CD4-positive, alpha-beta memory T cell (primary cell): Measurements from ENCODE around the gene GRAP2. TPM values are rescaled to one million over a fixed set of nuclear protein-coding genes. Genes with fewer than 3 reads are reported as not detected.
A peak's percentile ranks its signal among the peaks of the same experiment; 100 is the strongest.

ENCODE experiments used
- CTCF ChIA-PET: fragments of 350-600 bp; sonication (Branson Sonifier 250); formaldehyde crosslinking; loops from one replicate; lab custom pipeline; 2021; ENCODE audit warnings: inconsistent platforms; ENCODE audit not compliant: partially characterized antibody; lab: Charles Lee
- POLR2A ChIA-PET: fragments of 350-600 bp; sonication (Branson Sonifier 250); formaldehyde crosslinking; loops from one replicate; lab custom pipeline; 2021; ENCODE audit not compliant: partially characterized antibody; lab: Charles Lee
- DNase-seq, 5 donors: peaks; one replicate each; pipeline versions ENCODE4 v3.0.0 to v3.0.0-alpha.2; 2020 to 2022; ENCODE audit warnings: mixed read lengths in 1 of 5
- H3K27ac ChIP-seq: one replicate; pipeline ENCODE4 v1.7.0; 2013; ENCODE audit warnings: low read depth, low read length
- H3K27me3 ChIP-seq: 2 replicates; pipeline ENCODE4 v1.7.0; 2013; ENCODE audit warnings: mild to moderate bottlenecking, low read length, moderate library complexity; ENCODE audit not compliant: insufficient read depth
- H3K36me3 ChIP-seq: 2 replicates; pipeline ENCODE4 v1.7.0; 2013; ENCODE audit warnings: mild to moderate bottlenecking, low read length, moderate library complexity; ENCODE audit not compliant: insufficient read depth
- H3K4me1 ChIP-seq: 2 replicates; pipeline ENCODE4 v1.7.0; 2013; ENCODE audit warnings: mild to moderate bottlenecking, low read length, moderate library complexity; ENCODE audit not compliant: insufficient read depth
- H3K4me3 ChIP-seq, 2 donors: one replicate each; pipeline ENCODE4 v1.7.0; 2013; ENCODE audit warnings: low read length in 2 of 2, mild to moderate bottlenecking in 1 of 2
- H3K9me3 ChIP-seq, 2 donors: one replicate each; pipeline ENCODE4 v1.7.0; 2013; ENCODE audit warnings: low read length in 2 of 2, control low read depth in 1 of 2; ENCODE audit not compliant: control insufficient read depth in 1 of 2
- H3K27ac Mint-ChIP-seq, 7 donors: one replicate each; pipeline ENCODE4 v1.8.0; 2020 to 2021; ENCODE audit warnings: mixed read lengths in 7 of 7, mild to moderate bottlenecking in 6 of 7, inconsistent platforms in 3 of 7, moderate library complexity in 3 of 7
- H3K27me3 Mint-ChIP-seq, 2 donors: one replicate each; pipeline ENCODE4 v1.8.0; 2020 to 2021; ENCODE audit warnings: mixed read lengths in 2 of 2
- H3K36me3 Mint-ChIP-seq, 2 donors: one replicate each; pipeline ENCODE4 v1.8.0; 2020 to 2021; ENCODE audit warnings: mixed read lengths in 2 of 2, inconsistent platforms in 1 of 2, mild to moderate bottlenecking in 1 of 2
- H3K4me1 Mint-ChIP-seq, 4 donors: one replicate each; pipeline ENCODE4 v1.8.0; 2020 to 2021; ENCODE audit warnings: mixed read lengths in 4 of 4, mild to moderate bottlenecking in 1 of 4
- H3K4me3 Mint-ChIP-seq, 8 donors: one replicate each; pipeline ENCODE4 v1.8.0; 2020 to 2021; ENCODE audit warnings: mixed read lengths in 8 of 8, mild to moderate bottlenecking in 7 of 8, moderate library complexity in 6 of 8, inconsistent platforms in 3 of 8
- H3K9me3 Mint-ChIP-seq, 8 donors: one replicate each; pipeline ENCODE4 v1.8.0; 2020 to 2021; ENCODE audit warnings: mixed read lengths in 8 of 8, mild to moderate bottlenecking in 5 of 8, inconsistent platforms in 3 of 8, moderate library complexity in 1 of 8
- intact Hi-C: fragments of 100-400 bp; cut with micrococcal nuclease; formaldehyde crosslinking; loops from one replicate; pipeline ENCODE4 v1.15.1; 2023
- polyA plus RNA-seq, 2 donors: library from polyadenylated mRNA; unstranded; fragments of 300-500 nt; fragmentation: Illumina TruSeq; gene quantifications; one replicate each; pipeline ENCODE4 v1.2.3, GENCODE V29; 2021
- total RNA-seq, 2 experiments: library from RNA; stranded (reverse); gene quantifications; one replicate each; pipeline ENCODE4 v1.2.3, GENCODE V29; 2021

The GRAP2 gene
- total RNA-seq (100 to 1,000 TPM; 134 to 140 TPM), polyA plus RNA-seq (10 to 100 TPM; 53.1 to 86.7 TPM)

GRCh38 chr22:39900306-39901227, at the start of gene GRAP2:
TSS of gene GRAP2 (plus strand) at chr22:39901084. CDS start at chr22:39947107, 46,023 bp downstream.
- CTCF ChIA-PET = interaction anchor here (0.9 to 2.3 kb wide), 5 partner anchors 9 to 42 kb away, joined by 3 to 8 read pairs (median 3); no protein-coding TSS in a partner anchor

DNA sequence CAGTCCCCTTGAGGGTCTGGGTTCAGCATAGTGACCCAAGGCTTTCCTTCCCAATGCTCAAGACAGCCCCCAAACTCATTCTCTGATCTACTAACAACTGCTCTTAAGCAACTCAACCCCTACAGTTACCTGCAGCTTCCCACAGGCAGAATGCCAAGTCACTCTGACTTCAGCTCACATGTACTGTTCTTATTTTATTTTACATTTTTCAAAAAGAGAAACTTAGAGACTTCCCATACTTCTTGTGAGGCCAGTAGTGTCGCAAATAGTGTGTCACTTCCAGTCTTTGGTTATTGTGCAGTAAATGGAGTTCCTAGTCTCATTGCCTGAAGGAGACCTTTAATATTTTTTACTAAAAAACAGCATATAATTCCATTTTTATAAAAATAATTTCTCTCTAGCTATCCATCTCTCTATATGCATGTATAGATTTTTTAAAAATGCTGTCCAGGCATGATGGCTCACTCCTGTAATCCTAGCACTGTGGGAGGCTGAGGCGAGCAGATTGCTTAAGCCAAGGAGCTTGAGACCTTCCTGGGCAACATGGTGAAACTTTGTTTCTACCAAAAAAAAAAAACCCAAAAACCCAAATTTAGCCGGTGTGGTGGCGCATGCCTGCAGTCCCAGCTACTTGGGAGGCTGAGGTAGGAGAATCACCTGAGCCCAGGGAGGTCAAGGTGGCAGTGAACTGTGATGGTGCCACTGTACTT, 49.1 kb upstream of the GRAP2 start:
- intact Hi-C loops = no loop called here
- POLR2A ChIA-PET = interaction anchor here (1.2 kb wide), 1 partner anchor 13 kb away, joined by 5 read pairs; no protein-coding TSS in a partner anchor
- Mint-ChIP-seq H3K36me3 (no peaks in the 10 kb centered on the region), H3K9me3 (no peaks in the 10 kb centered on the region), H3K4me3 (no peak overlapping the region), H3K27ac (no peak overlapping the region), H3K27me3 (no peaks in the 10 kb centered on the region), H3K4me1 (peaks cover 0 to 1% (median 0%) of the 10 kb centered on the region in 4 donors)
- no peak for DNase-seq
- no peak overlapping the region for H3K4me3 ChIP-seq
- CTCF ChIA-PET = interaction anchor here (0.9 to 2.2 kb wide), 3 partner anchors 13 to 22 kb away, joined by 3 to 6 read pairs (median 3); no protein-coding TSS in a partner anchor
- H3K4me1 ChIP-seq = no peaks in the 10 kb centered on the region
- no peaks in the 10 kb centered on the region for H3K36me3 ChIP-seq
- no peak overlapping the region for H3K27ac ChIP-seq
- no peaks in the 10 kb centered on the region for H3K27me3 ChIP-seq
- no peaks in the 10 kb centered on the region for H3K9me3 ChIP-seq

More at GRCh38 chr22:39900306-39901227, at the start of gene GRAP2:
- Histone ChIP-seq H3K4me1 (peaks cover 29% of the 10 kb centered on the region), H3K4me3 (peak within 1 kb of the TSS; percentile 57 to 72), H3K27me3 (no peaks in the 10 kb centered on the region), H3K9me3 (no peaks in the 10 kb centered on the region), H3K27ac (peak within 1 kb of the TSS; percentile 75), H3K36me3 (no peaks in the 10 kb centered on the region)
- no peaks in the 10 kb centered on the region for H3K27me3 Mint-ChIP-seq
- POLR2A ChIA-PET = interaction anchor here (0.5 to 4.3 kb wide), 11 partner anchors 9 to 333 kb away, joined by 3 to 50 read pairs (median 4); partner anchors contain the start of gene TNRC6B
- peak within 1 kb of the TSS; percentile 91 to 100 (median 97) for H3K4me3 Mint-ChIP-seq
- intact Hi-C loops = loop anchor here (1.0 to 5.0 kb wide), 5 partner anchors 11 to 447 kb away; partner anchors contain the start of gene ADSL
- peak; percentile 84 to 91 (median 86) for DNase-seq
- peak within 1 kb of the TSS in 6 of 7 donors; percentile 95 to 98 (median 98) for H3K27ac Mint-ChIP-seq
- peaks cover 9 to 31% (median 17%) of the 10 kb centered on the region in 4 donors for H3K4me1 Mint-ChIP-seq
- H3K36me3 Mint-ChIP-seq = peaks cover 31% of the 10 kb centered on the region in 2 donors
- no peaks in the 10 kb centered on the region for H3K9me3 Mint-ChIP-seq

DNA sequence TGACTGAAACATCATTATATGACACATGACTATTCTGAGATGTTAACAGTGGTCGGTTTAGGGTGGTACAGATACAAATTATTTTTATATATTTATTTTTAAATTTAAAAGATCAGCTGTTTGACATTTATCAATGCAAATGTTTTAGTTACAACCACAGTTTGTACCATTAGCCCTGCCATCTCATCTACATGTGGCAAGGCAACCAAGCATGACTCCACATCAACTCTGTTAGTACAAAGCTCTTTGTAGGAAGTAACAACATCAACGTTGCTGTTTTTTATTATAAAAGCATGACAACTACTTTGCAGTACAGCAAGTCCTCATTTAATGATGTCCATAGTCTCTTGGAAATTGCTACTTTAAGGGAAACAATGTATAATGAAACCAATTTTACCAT, 48.1 kb upstream of the GRAP2 start:
- POLR2A ChIA-PET = no interaction called here
- no peaks in the 10 kb centered on the region for H3K9me3 ChIP-seq

DNA sequence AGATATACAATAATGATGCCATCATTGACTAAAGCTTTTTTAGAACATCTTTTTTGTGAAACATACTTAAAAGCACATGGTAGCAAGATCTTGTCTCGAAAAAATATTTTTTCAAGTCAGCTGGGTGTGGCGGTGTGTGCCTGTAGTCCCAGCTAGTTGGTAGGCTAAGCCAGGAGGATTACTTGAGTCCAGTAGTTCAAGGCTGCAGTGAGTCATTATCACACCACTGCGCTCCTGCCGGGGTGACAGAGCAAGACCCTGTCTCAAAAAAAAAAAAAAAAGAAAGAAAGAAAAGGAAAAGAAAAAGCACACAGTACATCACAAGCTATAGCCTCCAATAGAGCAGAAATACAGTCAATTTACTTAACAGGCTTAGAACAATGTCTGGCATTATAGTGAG, 44.3 kb upstream of the GRAP2 start:
- CTCF ChIA-PET = interaction anchor here (0.6 to 1.4 kb wide), 2 partner anchors 35 to 514 kb away, joined by 3 read pairs; no protein-coding TSS in a partner anchor
- no peak overlapping the region for H3K4me3 Mint-ChIP-seq
- H3K36me3 ChIP-seq = no peaks in the 10 kb centered on the region
- H3K27me3 ChIP-seq = no peaks in the 10 kb centered on the region
- no peak for DNase-seq
- no peak overlapping the region for H3K4me3 ChIP-seq
- H3K36me3 Mint-ChIP-seq = peaks cover 0 to 4% of the 10 kb centered on the region in 2 donors
- intact Hi-C loops = no loop called here
- no peak overlapping the region for H3K27ac ChIP-seq
- peaks cover 9% of the 10 kb centered on the region for H3K4me1 ChIP-seq
- H3K9me3 Mint-ChIP-seq = peaks cover 0 to 2% (median 0%) of the 10 kb centered on the region in 8 donors
- H3K27ac Mint-ChIP-seq = no peak overlapping the region
- peaks cover 12 to 20% (median 16%) of the 10 kb centered on the region in 4 donors for H3K4me1 Mint-ChIP-seq
- H3K27me3 Mint-ChIP-seq = peaks cover 0 to 3% of the 10 kb centered on the region in 2 donors
- no peaks in the 10 kb centered on the region for H3K9me3 ChIP-seq
- POLR2A ChIA-PET = interaction anchor here (1.8 kb wide), 1 partner anchor 54 kb away, joined by 5 read pairs; no protein-coding TSS in a partner anchor

More for the DNA sequence above, 48.1 kb upstream of the GRAP2 start:
- intact Hi-C loops = no loop called here
- Histone ChIP-seq H3K4me1 (no peaks in the 10 kb centered on the region), H3K27ac (no peak overlapping the region), H3K27me3 (no peaks in the 10 kb centered on the region), H3K4me3 (no peak overlapping the region), H3K36me3 (no peaks in the 10 kb centered on the region)
- Mint-ChIP-seq H3K27me3 (no peaks in the 10 kb centered on the region), H3K27ac (no peak overlapping the region), H3K4me1 (peaks cover 0 to 1% (median 0%) of the 10 kb centered on the region in 4 donors), H3K9me3 (no peaks in the 10 kb centered on the region), H3K36me3 (no peaks in the 10 kb centered on the region), H3K4me3 (no peak overlapping the region)
- no peak for DNase-seq
- CTCF ChIA-PET = interaction anchor here (2.2 kb wide), 1 partner anchor 12 kb away, joined by 6 read pairs; no protein-coding TSS in a partner anchor

DNA sequence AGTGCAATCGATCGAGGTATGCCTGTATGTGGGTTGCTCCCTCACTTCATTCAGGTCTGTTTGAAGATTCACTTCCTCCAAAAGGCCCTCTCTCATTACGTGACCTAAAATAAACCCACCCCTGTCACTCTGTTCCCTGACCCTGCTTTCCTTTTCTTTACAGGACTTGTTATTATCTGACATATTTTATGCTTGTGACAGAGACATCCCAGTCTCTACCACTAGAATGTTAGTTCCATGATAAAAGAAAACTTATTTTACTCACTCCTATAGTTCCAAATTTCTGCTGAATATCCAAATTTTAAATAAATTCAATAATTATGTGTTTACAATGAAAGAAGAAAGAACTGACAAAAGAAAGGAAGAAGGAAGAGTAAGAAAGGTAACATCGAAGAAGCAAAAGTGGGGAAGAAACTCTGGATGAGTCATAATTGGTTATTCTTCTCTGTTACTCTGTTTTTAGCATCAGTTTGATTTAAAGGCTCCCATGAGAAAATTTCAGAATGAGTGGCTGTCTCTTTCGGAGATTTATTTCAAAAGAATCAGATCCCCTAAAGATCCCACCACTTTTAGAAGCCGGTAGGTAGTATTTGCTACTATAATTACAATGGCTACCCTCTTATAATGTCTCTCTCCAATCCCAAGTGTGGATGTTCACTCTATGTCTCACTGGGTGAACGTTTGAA, 40.8 kb upstream of the GRAP2 start:
- Mint-ChIP-seq H3K4me3 (peak overlapping the region in 6 of 8 donors; percentile 7 to 45 (median 36)), H3K27ac (peak overlapping the region in 2 of 7 donors; percentile 5 to 14), H3K27me3 (peaks cover 0 to 4% of the 10 kb centered on the region in 2 donors), H3K9me3 (peaks cover 0 to 2% (median 0%) of the 10 kb centered on the region in 8 donors), H3K36me3 (peaks cover 0 to 4% of the 10 kb centered on the region in 2 donors), H3K4me1 (peaks cover 11 to 20% (median 16%) of the 10 kb centered on the region in 4 donors)
- Histone ChIP-seq H3K36me3 (no peaks in the 10 kb centered on the region), H3K27me3 (no peaks in the 10 kb centered on the region), H3K9me3 (no peaks in the 10 kb centered on the region), H3K27ac (no peak overlapping the region), H3K4me1 (peaks cover 9% of the 10 kb centered on the region), H3K4me3 (no peak overlapping the region)
- ChIA-PET CTCF (no interaction called here), POLR2A (no interaction called here)
- DNase-seq = no peak
- intact Hi-C loops = no loop called here

DNA sequence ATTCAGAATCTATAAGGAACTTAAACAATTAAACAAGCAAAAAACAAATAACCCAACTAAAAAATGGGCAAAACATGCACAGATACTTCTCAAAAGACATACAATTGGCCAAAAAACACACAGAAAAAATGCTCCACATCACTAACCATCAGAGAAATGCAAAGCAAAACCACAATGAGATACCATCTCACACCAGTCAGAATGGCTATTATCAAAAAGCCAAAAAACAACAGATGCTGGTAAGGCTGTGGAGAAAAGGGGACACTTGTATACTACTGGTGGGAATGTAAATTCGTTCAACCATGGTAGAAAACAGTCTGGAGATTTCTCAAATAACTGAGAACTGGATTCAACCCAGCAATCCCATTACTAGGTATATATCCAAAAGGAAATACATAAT, 32.1 kb upstream of the GRAP2 start:
- Mint-ChIP-seq H3K27me3 (peaks cover 0 to 1% of the 10 kb centered on the region in 2 donors), H3K9me3 (peaks cover 0 to 4% (median 0%) of the 10 kb centered on the region in 8 donors), H3K4me3 (no peak overlapping the region), H3K27ac (peak overlapping the region in 1 of 7 donors; percentile 45), H3K36me3 (no peaks in the 10 kb centered on the region), H3K4me1 (peaks cover 0 to 3% (median 0%) of the 10 kb centered on the region in 4 donors)
- CTCF ChIA-PET = no interaction called here
- no peak for DNase-seq
- Histone ChIP-seq H3K4me3 (no peak overlapping the region), H3K27me3 (no peaks in the 10 kb centered on the region), H3K9me3 (no peaks in the 10 kb centered on the region), H3K4me1 (no peaks in the 10 kb centered on the region), H3K27ac (no peak overlapping the region), H3K36me3 (no peaks in the 10 kb centered on the region)
- POLR2A ChIA-PET = no interaction called here
- intact Hi-C loops = no loop called here
